Stomach smooth muscle (tissue), 2 donors: ENCODE measurements around the gene CYP3A5.
"Not testable (repeated sequence)": the region's sequence is repeated elsewhere in the genome, so short reads cannot be mapped to it uniquely, and the experiment has no call there.

Source experiments
- H3K27ac ChIP-seq: one replicate; pipeline ENCODE4 v1.7.0; 2013; ENCODE audit warnings: mild to moderate bottlenecking, low read length, inconsistent platforms
- H3K27me3 ChIP-seq, 2 donors: one replicate each; pipeline ENCODE4 v1.7.0; 2013; ENCODE audit warnings: low read length in 2 of 2; ENCODE audit not compliant: insufficient read depth in 2 of 2, control insufficient read depth in 1 of 2
- H3K36me3 ChIP-seq, 2 donors: one replicate each; pipeline ENCODE4 v1.7.0; 2013; ENCODE audit warnings: low read length in 2 of 2; ENCODE audit not compliant: control insufficient read depth in 2 of 2, insufficient read depth in 2 of 2
- H3K4me1 ChIP-seq: one replicate; pipeline ENCODE4 v1.7.0; 2013; ENCODE audit warnings: low read length; ENCODE audit not compliant: control insufficient read depth, insufficient read depth
- H3K4me3 ChIP-seq, 2 donors: one replicate each; pipeline ENCODE4 v1.7.0; 2013; ENCODE audit warnings: low read length in 2 of 2
- H3K9ac ChIP-seq, 2 donors: one replicate each; pipeline ENCODE4 v1.7.0; 2013; ENCODE audit warnings: low read length in 2 of 2, mild to moderate bottlenecking in 1 of 2
- H3K9me3 ChIP-seq, 2 donors: one replicate each; pipeline ENCODE4 v1.7.0; 2013; ENCODE audit warnings: low read length in 2 of 2; ENCODE audit not compliant: control insufficient read depth in 2 of 2
- donor health status: healthy.
- donor health status: Pancreatic carcinoma.

The CYP3A5 gene

GRCh38 chr7:99699946-99700345, 20.1 kb upstream of the CYP3A5 start:
- H3K9ac ChIP-seq: no peak overlapping the region
- H3K27ac ChIP-seq: no peak overlapping the region
- no peak overlapping the region for H3K4me3 ChIP-seq

GRCh38 chr7:99698867-99699730, 19.3 kb upstream of the CYP3A5 start:
- H3K27ac ChIP-seq, H3K36me3 ChIP-seq, H3K9ac ChIP-seq, H3K27me3 ChIP-seq, H3K4me1 ChIP-seq, H3K9me3 ChIP-seq, H3K4me3 ChIP-seq: not testable (repeated sequence)

More at GRCh38 chr7:99699946-99700345, 20.1 kb upstream of the CYP3A5 start:
- H3K4me1 ChIP-seq: no peaks in the 10 kb centered on the region
- no peaks in the 10 kb centered on the region for H3K27me3 ChIP-seq
- H3K9me3 ChIP-seq: no peaks in the 10 kb centered on the region
- no peaks in the 10 kb centered on the region for H3K36me3 ChIP-seq

GRCh38 chr7:99694912-99695304, 15.1 kb upstream of the CYP3A5 start:
- H3K36me3 ChIP-seq: no peaks in the 10 kb centered on the region
- H3K9me3 ChIP-seq: no peaks in the 10 kb centered on the region
- H3K4me1 ChIP-seq: no peaks in the 10 kb centered on the region
- no peak overlapping the region for H3K27ac ChIP-seq
- no peak overlapping the region for H3K4me3 ChIP-seq
- no peaks in the 10 kb centered on the region for H3K27me3 ChIP-seq
- H3K9ac ChIP-seq: no peak overlapping the region

GRCh38 chr7:99694201-99694911, 14.6 kb upstream of the CYP3A5 start:
- no peak overlapping the region for H3K27ac ChIP-seq
- H3K9me3 ChIP-seq: no peaks in the 10 kb centered on the region
- H3K9ac ChIP-seq: no peak overlapping the region
- no peaks in the 10 kb centered on the region for H3K27me3 ChIP-seq
- H3K36me3 ChIP-seq: no peaks in the 10 kb centered on the region
- no peak overlapping the region for H3K4me3 ChIP-seq
- no peaks in the 10 kb centered on the region for H3K4me1 ChIP-seq

GRCh38 chr7:99693427-99694200, 13.8 kb upstream of the CYP3A5 start:
- Histone ChIP-seq H3K9me3 (no peaks in the 10 kb centered on the region), H3K27ac (no peak overlapping the region), H3K36me3 (no peaks in the 10 kb centered on the region), H3K4me1 (no peaks in the 10 kb centered on the region), H3K27me3 (no peaks in the 10 kb centered on the region), H3K4me3 (no peak overlapping the region), H3K9ac (no peak overlapping the region)

- Histone ChIP-seq H3K9ac (no peak overlapping the region), H3K27ac (no peak overlapping the region), H3K9me3 (no peaks in the 10 kb centered on the region), H3K4me3 (no peak overlapping the region), H3K27me3 (no peaks in the 10 kb centered on the region), H3K36me3 (no peaks in the 10 kb centered on the region), H3K4me1 (no peaks in the 10 kb centered on the region)
Observed at GRCh38 chr7:99693100-99693426, 13.3 kb upstream of the CYP3A5 start.

GRCh38 chr7:99692563-99692962, 12.8 kb upstream of the CYP3A5 start:
- H3K36me3 ChIP-seq, H3K4me3 ChIP-seq, H3K9me3 ChIP-seq, H3K27ac ChIP-seq, H3K9ac ChIP-seq, H3K4me1 ChIP-seq, H3K27me3 ChIP-seq: not testable (repeated sequence)

- H3K36me3 ChIP-seq, H3K9ac ChIP-seq, H3K9me3 ChIP-seq, H3K27ac ChIP-seq, H3K4me1 ChIP-seq, H3K4me3 ChIP-seq, H3K27me3 ChIP-seq: not testable (repeated sequence)
Observed at GRCh38 chr7:99691658-99692057, 11.9 kb upstream of the CYP3A5 start.

GRCh38 chr7:99690918-99691317, 11.1 kb upstream of the CYP3A5 start:
- H3K27me3 ChIP-seq, H3K9me3 ChIP-seq, H3K4me1 ChIP-seq, H3K9ac ChIP-seq, H3K36me3 ChIP-seq, H3K27ac ChIP-seq, H3K4me3 ChIP-seq: not testable (repeated sequence)

GRCh38 chr7:99685871-99686608, 6.2 kb upstream of the CYP3A5 start:
- not testable (repeated sequence) for H3K4me3 ChIP-seq, H3K36me3 ChIP-seq, H3K27ac ChIP-seq, H3K27me3 ChIP-seq, H3K9me3 ChIP-seq, H3K9ac ChIP-seq, H3K4me1 ChIP-seq
